DOHH2 (cell line): ENCODE data around the gene ATP11A.
A peak's percentile ranks its signal among the peaks of the same experiment; 100 is the strongest.

Experiments
- H3F3A ChIP-seq: fragments of 200-600 bp; sonication (generic), shearing (Covaris generic); 2 replicates; pipeline ENCODE4 v1.6.0; 2016; ENCODE audit warnings: antibody characterized with exemption, mild to moderate bottlenecking; ENCODE audit not compliant: control insufficient read depth, insufficient read depth
- H3K27ac ChIP-seq: fragments of 200-600 bp; sonication (generic); 2 replicates; pipeline ENCODE4 v1.5.1; 2014; ENCODE audit warnings: low read depth, mild to moderate bottlenecking, low read length, moderate library complexity
- H3K27me3 ChIP-seq: fragments of 200-600 bp; sonication (generic); 2 replicates; pipeline ENCODE4 v1.6.1; 2014; ENCODE audit warnings: mild to moderate bottlenecking, low read length, mixed read lengths; ENCODE audit not compliant: control insufficient read depth
- H3K36me3 ChIP-seq: fragments of 200-600 bp; sonication (generic); 2 replicates; pipeline ENCODE4 v1.6.1; 2014; ENCODE audit warnings: mild to moderate bottlenecking, low read length, moderate library complexity, mixed read lengths; ENCODE audit not compliant: control insufficient read depth
- H3K4me1 ChIP-seq: fragments of 200-600 bp; sonication (generic); 2 replicates; pipeline ENCODE4 v1.6.1; 2014; ENCODE audit warnings: mild to moderate bottlenecking, low read length, mixed read lengths; ENCODE audit not compliant: control insufficient read depth
- H3K4me2 ChIP-seq: fragments of 200-600 bp; sonication (generic); 2 replicates; pipeline ENCODE4 v1.6.0; 2014; ENCODE audit warnings: mild to moderate bottlenecking, low read length, moderate library complexity
- H3K4me3 ChIP-seq: fragments of 200-600 bp; sonication (generic); 2 replicates; pipeline ENCODE4 v1.5.1; 2014; ENCODE audit warnings: mild to moderate bottlenecking, low read length, mixed read lengths
- H3K79me2 ChIP-seq: fragments of 200-600 bp; sonication (generic); 2 replicates; pipeline ENCODE4 v1.6.1; 2014; ENCODE audit warnings: mild to moderate bottlenecking, low read length, mixed read lengths; ENCODE audit not compliant: control insufficient read depth
- H3K9me2 ChIP-seq: fragments of 200-600 bp; sonication (generic); replicated peaks from 2 replicates; pipeline ENCODE4 v1.6.1; 2014; ENCODE audit warnings: mild to moderate bottlenecking, low read length, mixed read lengths; ENCODE audit not compliant: control insufficient read depth
- H3K9me3 ChIP-seq: fragments of 200-600 bp; sonication (generic); 2 replicates; pipeline ENCODE4 v1.6.1; 2014; ENCODE audit warnings: antibody characterized with exemption, low read length, mixed read lengths; ENCODE audit not compliant: control insufficient read depth, insufficient read depth
- H4K20me1 ChIP-seq: fragments of 200-600 bp; sonication (generic); 2 replicates; pipeline ENCODE4 v1.6.0; 2014; ENCODE audit warnings: low read depth, mild to moderate bottlenecking, antibody characterized with exemption, low read length, moderate library complexity; ENCODE audit not compliant: control insufficient read depth, insufficient read depth
- CTCF ChIP-seq: fragments of 200-600 bp; sonication (generic); IDR thresholded peaks from one replicate; pipeline ENCODE4 v1.5.1; 2014; ENCODE audit warnings: antibody characterized with exemption, mild to moderate bottlenecking, low read depth, low read length; ENCODE audit not compliant: poor library complexity, severe bottlenecking
- EZH2phosphoT487 ChIP-seq: fragments of 200-600 bp; sonication (generic); IDR thresholded peaks from 2 replicates; pipeline ENCODE4 v1.6.1; 2017; ENCODE audit warnings: borderline replicate concordance, mild to moderate bottlenecking, antibody characterized with exemption, low read length, moderate library complexity, mixed read lengths

Gene ATP11A

GRCh38 chr13:112857914-112858490, 168.2 kb downstream of the ATP11A start:
- H3F3A ChIP-seq: no peaks in the 10 kb centered on the region
- H3K4me2 ChIP-seq: no peak overlapping the region
- H3K9me3 ChIP-seq: no peaks in the 10 kb centered on the region
- peaks cover 13% of the 10 kb centered on the region for H3K4me1 ChIP-seq
- H3K9me2 ChIP-seq: no peaks in the 10 kb centered on the region
- H3K27ac ChIP-seq: no peak overlapping the region
- no peaks in the 10 kb centered on the region for H3K27me3 ChIP-seq
- no peaks in the 10 kb centered on the region for H3K79me2 ChIP-seq
- H4K20me1 ChIP-seq: no peaks in the 10 kb centered on the region
- H3K4me3 ChIP-seq: no peak overlapping the region
- no peak for TF ChIP-seq EZH2phosphoT487
- TF ChIP-seq CTCF: no peak
- peaks cover 54% of the 10 kb centered on the region for H3K36me3 ChIP-seq

- peak overlapping the region; percentile 32; the same call in 1 of the 2 replicates for H3K4me2 ChIP-seq
- no peaks in the 10 kb centered on the region for H3K27me3 ChIP-seq
- no peaks in the 10 kb centered on the region for H3F3A ChIP-seq
- peaks cover 50% of the 10 kb centered on the region for H3K36me3 ChIP-seq
- no peaks in the 10 kb centered on the region for H4K20me1 ChIP-seq
- H3K79me2 ChIP-seq: no peaks in the 10 kb centered on the region
- H3K4me1 ChIP-seq: peaks cover 13% of the 10 kb centered on the region
- no peaks in the 10 kb centered on the region for H3K9me3 ChIP-seq
- no peak overlapping the region for H3K4me3 ChIP-seq
- no peak for TF ChIP-seq CTCF
- TF ChIP-seq EZH2phosphoT487: no peak
- no peak overlapping the region for H3K27ac ChIP-seq
- no peaks in the 10 kb centered on the region for H3K9me2 ChIP-seq
Observed at GRCh38 chr13:112859128-112859816, 169.4 kb downstream of the ATP11A start.

- Histone ChIP-seq H3K4me3 (no peak overlapping the region), H3K9me2 (no peaks in the 10 kb centered on the region), H3F3A (no peaks in the 10 kb centered on the region), H3K79me2 (no peaks in the 10 kb centered on the region), H3K4me2 (peak overlapping the region; percentile 32; the same call in 1 of the 2 replicates), H3K27me3 (no peaks in the 10 kb centered on the region), H3K27ac (no peak overlapping the region), H3K9me3 (no peaks in the 10 kb centered on the region), H3K4me1 (peaks cover 13% of the 10 kb centered on the region), H4K20me1 (no peaks in the 10 kb centered on the region), H3K36me3 (peaks cover 45% of the 10 kb centered on the region)
- TF ChIP-seq EZH2phosphoT487 (no peak), CTCF (no peak)
Observed at GRCh38 chr13:112859817-112860190, 170.0 kb downstream of the ATP11A start.
